HG02884 (cell line): ENCODE data around the gene E2F7.
"Not testable (repeated sequence)": the region's sequence is repeated elsewhere in the genome, so short reads cannot be mapped to it uniquely, and the experiment has no call there.

Experiments used
- ATAC-seq: cut with Tn5 transposase; IDR thresholded peaks from one replicate; pipeline ENCODE4 v1.9.1; 2021; ENCODE audit warnings: mild to moderate bottlenecking, moderate library complexity; ENCODE audit not compliant: unreplicated experiment

E2F7 gene

GRCh38 chr12:77065361-77066204, at the start of gene E2F7:
Gene E2F7 (minus strand): TSS chr12:77065569. CDS start chr12:77064635, 934 bp downstream.
- peak; percentile 56 for ATAC-seq

GRCh38 chr12:77113971-77114370, 48.6 kb upstream of the E2F7 start:
- ATAC-seq, result no peak

GRCh38 chr12:77108707-77109106, 43.3 kb upstream of the E2F7 start:
- no peak for ATAC-seq

- no peak for ATAC-seq
These were observed 41.8 kb upstream of the E2F7 start for GRCh38 chr12:77107121-77107520.

- ATAC-seq, result no peak
These were observed 39.4 kb upstream of the E2F7 start for GRCh38 chr12:77104792-77105191.

GRCh38 chr12:77104286-77104685, 38.9 kb upstream of the E2F7 start:
- no peak for ATAC-seq

- no peak for ATAC-seq
These were observed 37.3 kb upstream of the E2F7 start for GRCh38 chr12:77102691-77103090.

- no peak for ATAC-seq
These were observed 36.8 kb upstream of the E2F7 start for GRCh38 chr12:77102123-77102522.

- no peak for ATAC-seq
These were observed 34.4 kb upstream of the E2F7 start for GRCh38 chr12:77099799-77100198.

GRCh38 chr12:77097846-77098245, 32.5 kb upstream of the E2F7 start:
- ATAC-seq, result no peak

GRCh38 chr12:77092227-77092626, 26.9 kb upstream of the E2F7 start:
- not testable (repeated sequence) for ATAC-seq

GRCh38 chr12:77089686-77090220, 24.4 kb upstream of the E2F7 start:
- no peak for ATAC-seq

GRCh38 chr12:77087427-77087826, 22.1 kb upstream of the E2F7 start:
- ATAC-seq, result no peak

GRCh38 chr12:77082021-77082420, 16.7 kb upstream of the E2F7 start:
- ATAC-seq, result peak; percentile 66

- no peak for ATAC-seq
These were observed 14.3 kb upstream of the E2F7 start for GRCh38 chr12:77079631-77080030.

GRCh38 chr12:77078231-77078630, 12.9 kb upstream of the E2F7 start:
- no peak for ATAC-seq

GRCh38 chr12:77076886-77077285, 11.5 kb upstream of the E2F7 start:
- ATAC-seq, result no peak

GRCh38 chr12:77073894-77074293, 8.5 kb upstream of the E2F7 start:
- not testable (repeated sequence) for ATAC-seq

- ATAC-seq, result no peak
These were observed 7.6 kb upstream of the E2F7 start for GRCh38 chr12:77072833-77073495.

- no peak for ATAC-seq
These were observed 5.6 kb upstream of the E2F7 start for GRCh38 chr12:77070800-77071449.

- peak; percentile 45 for ATAC-seq
These were observed 5.0 kb upstream of the E2F7 start for GRCh38 chr12:77070382-77070781.
